ENCODE results near the gene SRP14. TPM values are rescaled to one million over a fixed set of nuclear protein-coding genes. Genes with fewer than 3 reads are reported as not detected.
"Not testable (repeated sequence)": the region's sequence is repeated elsewhere in the genome, so short reads cannot be mapped to it uniquely, and the experiment has no call there.

Gene SRP14
- total RNA-seq, 1 donor from 2014 or later = 196 TPM

DNA sequence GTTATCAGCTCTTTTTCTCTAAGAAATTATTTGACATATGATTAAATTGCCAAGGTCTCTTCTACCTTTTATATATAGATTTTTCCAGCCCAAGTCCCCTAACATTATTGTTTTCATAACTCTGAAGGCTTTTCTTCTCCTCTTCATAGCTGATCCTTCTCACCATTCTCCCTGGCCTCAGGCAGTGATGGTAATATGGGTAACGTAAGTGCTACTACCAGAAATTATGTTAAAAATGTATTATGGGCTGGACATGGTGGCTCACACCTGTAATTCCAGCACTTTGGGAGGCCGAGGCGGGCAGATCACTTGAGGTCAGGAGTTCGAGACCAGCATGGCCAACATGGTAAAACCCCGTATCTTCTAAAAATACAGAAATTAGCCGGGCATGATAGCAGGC is 40.5 kb upstream of the SRP14 start:
- TF ChIP-seq, protein P1, sequence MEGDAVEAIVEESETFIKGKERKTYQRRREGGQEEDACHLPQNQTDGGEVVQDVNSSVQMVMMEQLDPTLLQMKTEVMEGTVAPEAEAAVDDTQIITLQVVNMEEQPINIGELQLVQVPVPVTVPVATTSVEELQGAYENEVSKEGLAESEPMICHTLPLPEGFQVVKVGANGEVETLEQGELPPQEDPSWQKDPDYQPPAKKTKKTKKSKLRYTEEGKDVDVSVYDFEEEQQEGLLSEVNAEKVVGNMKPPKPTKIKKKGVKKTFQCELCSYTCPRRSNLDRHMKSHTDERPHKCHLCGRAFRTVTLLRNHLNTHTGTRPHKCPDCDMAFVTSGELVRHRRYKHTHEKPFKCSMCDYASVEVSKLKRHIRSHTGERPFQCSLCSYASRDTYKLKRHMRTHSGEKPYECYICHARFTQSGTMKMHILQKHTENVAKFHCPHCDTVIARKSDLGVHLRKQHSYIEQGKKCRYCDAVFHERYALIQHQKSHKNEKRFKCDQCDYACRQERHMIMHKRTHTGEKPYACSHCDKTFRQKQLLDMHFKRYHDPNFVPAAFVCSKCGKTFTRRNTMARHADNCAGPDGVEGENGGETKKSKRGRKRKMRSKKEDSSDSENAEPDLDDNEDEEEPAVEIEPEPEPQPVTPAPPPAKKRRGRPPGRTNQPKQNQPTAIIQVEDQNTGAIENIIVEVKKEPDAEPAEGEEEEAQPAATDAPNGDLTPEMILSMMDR (IDR thresholded peaks at IDR 0.05) = no peak
- H3K4me3 Mint-ChIP-seq (ENCODE audit: unreplicated experiment) = no peak overlapping the region
- peaks cover 39% of the 10 kb centered on the region for H3K4me1 Mint-ChIP-seq (ENCODE audit: unreplicated experiment)
- H3K9me3 Mint-ChIP-seq (ENCODE audit: unreplicated experiment) = no peaks in the 10 kb centered on the region
- no peaks in the 10 kb centered on the region for H3K36me3 Mint-ChIP-seq (ENCODE audit: unreplicated experiment)
- no peak overlapping the region for H3K27ac Mint-ChIP-seq (ENCODE audit: unreplicated experiment)
- no peaks in the 10 kb centered on the region for H3K27me3 Mint-ChIP-seq (ENCODE audit: unreplicated experiment)
- no peak for DNase-seq (ENCODE audit: extremely low spot score, unreplicated experiment)

DNA sequence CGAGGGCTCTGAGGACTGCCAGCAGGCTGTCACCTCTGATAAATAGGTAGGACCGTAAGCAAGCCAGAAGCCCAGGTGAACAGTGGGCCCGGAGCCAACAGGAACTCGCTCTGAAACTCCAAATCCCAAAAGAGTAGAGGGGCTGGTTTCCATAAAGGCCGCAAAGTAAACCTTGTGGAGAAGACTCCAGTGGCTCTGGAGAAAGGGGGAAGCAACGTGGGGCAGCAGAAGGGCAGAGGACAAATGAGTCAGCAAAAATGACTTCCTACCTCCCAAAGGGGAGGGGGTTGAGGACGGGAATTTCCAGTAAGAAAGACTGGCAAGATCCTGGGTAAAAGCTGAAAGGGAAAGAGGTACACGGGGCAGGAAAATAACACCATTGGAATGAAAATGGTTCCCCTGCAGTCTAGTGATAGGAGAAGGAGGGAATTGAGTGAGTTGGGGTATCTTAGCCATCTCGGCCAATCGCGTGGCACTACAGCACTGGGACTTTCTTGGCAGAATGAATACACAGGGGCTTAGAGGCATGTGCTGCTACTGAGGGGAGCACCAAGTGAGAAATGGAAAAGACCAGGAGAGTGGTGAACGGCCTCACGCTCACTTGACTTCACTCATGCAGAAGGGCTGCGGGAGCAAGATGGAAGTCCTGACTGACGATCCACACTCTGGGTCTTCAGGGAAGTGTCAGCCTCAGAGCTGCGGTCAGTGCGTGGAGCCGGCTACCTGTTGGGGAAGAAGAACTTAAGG is 36.5 kb upstream of the SRP14 start:
- H3K4me3 Mint-ChIP-seq (ENCODE audit: unreplicated experiment) = no peak overlapping the region
- H3K27me3 Mint-ChIP-seq (ENCODE audit: unreplicated experiment) = no peaks in the 10 kb centered on the region
- TF ChIP-seq, protein P1 (IDR thresholded peaks at IDR 0.05) = no peak
- no peaks in the 10 kb centered on the region for H3K9me3 Mint-ChIP-seq (ENCODE audit: unreplicated experiment)
- H3K4me1 Mint-ChIP-seq (ENCODE audit: unreplicated experiment) = peaks cover 10% of the 10 kb centered on the region
- H3K36me3 Mint-ChIP-seq (ENCODE audit: unreplicated experiment) = no peaks in the 10 kb centered on the region
- H3K27ac Mint-ChIP-seq (ENCODE audit: unreplicated experiment) = no peak overlapping the region
- DNase-seq (ENCODE audit: extremely low spot score, unreplicated experiment) = no peak

DNA sequence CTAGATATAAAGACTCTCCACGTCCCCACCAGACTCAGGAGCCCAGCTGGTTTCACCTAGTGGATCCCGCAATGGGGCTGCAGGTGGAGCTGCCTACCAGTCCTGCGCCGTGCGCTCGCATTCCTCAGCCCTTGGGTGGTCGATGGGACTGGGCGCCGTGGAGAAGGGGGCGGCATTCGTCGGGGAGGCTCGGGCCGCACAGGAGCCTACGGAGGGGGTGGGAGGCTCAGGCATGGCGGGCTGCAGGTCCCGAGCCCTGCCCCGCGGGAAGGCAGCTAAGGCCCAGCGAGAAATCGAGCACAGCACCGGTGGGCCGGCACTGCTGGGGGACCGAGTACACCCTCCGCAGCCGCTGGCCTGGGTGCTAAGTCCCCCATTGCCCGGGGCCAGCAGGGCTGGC is 35.7 kb upstream of the SRP14 start:
- DNase-seq (ENCODE audit: extremely low spot score, unreplicated experiment); H3K4me3 Mint-ChIP-seq (ENCODE audit: unreplicated experiment); H3K27me3 Mint-ChIP-seq (ENCODE audit: unreplicated experiment); H3K36me3 Mint-ChIP-seq (ENCODE audit: unreplicated experiment); H3K27ac Mint-ChIP-seq (ENCODE audit: unreplicated experiment); H3K9me3 Mint-ChIP-seq (ENCODE audit: unreplicated experiment): not testable (repeated sequence)
- peaks cover 17% of the 10 kb centered on the region for H3K4me1 Mint-ChIP-seq (ENCODE audit: unreplicated experiment)

DNA sequence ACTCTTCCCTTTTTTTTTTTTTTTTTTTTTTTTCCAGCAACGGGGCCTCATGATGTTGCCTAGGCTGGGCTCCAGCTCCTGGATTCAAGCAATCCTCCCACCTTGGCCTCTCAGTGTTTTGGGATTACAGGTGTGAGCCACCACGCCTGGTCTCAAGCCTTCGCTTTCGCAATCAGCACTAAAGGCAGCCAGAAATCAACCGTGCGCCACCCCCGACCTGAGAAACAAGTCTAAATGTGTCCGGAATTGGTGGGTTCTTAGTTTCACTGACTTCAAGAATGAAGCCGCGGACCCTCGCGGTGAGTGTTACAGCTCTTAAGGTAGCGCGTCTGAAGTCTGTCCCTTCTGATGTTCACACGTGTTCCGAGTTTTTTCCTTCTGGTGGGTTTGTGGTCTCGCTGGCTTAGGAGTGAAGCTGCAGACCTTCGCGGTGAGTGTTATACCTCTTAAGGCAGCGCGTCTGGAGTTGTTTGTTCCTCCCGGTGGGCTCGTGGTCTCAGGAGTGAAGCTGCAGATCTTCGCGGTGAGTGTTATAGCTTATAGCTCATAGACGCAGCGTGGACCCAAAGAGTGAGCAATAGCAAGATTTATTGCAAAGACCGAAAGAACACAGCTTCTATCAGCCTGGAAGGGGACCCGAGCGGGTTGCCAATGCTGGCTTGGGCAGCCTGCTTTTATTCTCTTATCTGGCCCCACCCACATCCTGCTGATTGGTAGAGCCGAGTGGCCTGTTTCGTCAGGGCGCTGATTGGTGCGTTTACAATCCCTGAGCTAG is 34.9 kb upstream of the SRP14 start:
- H3K4me1 Mint-ChIP-seq (ENCODE audit: unreplicated experiment) = peaks cover 22% of the 10 kb centered on the region
- not testable (repeated sequence) for H3K36me3 Mint-ChIP-seq (ENCODE audit: unreplicated experiment); H3K27me3 Mint-ChIP-seq (ENCODE audit: unreplicated experiment); H3K4me3 Mint-ChIP-seq (ENCODE audit: unreplicated experiment); DNase-seq (ENCODE audit: extremely low spot score, unreplicated experiment); H3K9me3 Mint-ChIP-seq (ENCODE audit: unreplicated experiment); H3K27ac Mint-ChIP-seq (ENCODE audit: unreplicated experiment)

DNA sequence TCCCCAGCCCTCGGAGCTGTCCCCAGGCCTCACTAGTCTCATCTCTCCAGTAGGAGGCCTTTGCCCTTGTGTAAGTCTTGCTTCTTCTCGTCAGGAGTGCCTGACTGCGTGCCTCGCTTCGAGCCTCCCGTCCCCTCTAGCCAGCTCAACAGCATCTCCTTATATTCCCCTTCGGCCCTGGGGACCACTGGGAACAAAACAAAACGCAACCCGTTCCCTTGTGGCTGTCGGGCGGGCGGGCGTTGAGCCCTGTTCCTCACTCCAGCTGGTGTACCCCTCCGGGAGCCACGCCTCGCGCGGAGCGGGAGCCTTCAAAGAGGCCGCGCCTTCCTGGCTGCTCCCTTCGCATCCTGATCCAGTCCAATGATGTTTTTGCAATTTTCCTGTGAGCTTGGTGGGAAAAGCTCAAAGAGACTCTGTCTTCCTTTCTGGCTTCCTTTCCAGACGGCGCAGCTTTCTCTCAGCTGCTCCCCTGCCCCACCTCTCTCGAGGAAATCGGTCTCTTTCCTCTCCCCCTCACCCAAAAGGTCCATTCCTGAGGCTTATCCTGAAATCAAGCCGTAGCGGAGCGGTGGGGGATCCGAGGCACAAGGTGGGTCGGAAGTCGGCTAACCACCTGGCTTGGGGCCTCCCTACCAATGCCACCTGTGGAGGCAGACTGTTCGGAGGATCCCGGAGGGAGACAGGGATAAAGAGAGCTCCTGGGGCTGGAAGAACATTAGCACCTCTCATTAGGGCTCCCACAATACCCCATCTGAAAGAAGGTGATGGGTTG is 33.4 kb upstream of the SRP14 start:
- Mint-ChIP-seq H3K4me3 (ENCODE audit: unreplicated experiment) (no peak overlapping the region), H3K27me3 (ENCODE audit: unreplicated experiment) (no peaks in the 10 kb centered on the region), H3K4me1 (ENCODE audit: unreplicated experiment) (peaks cover 30% of the 10 kb centered on the region), H3K9me3 (ENCODE audit: unreplicated experiment) (no peaks in the 10 kb centered on the region), H3K36me3 (ENCODE audit: unreplicated experiment) (no peaks in the 10 kb centered on the region), H3K27ac (ENCODE audit: unreplicated experiment) (no peak overlapping the region)
- DNase-seq (ENCODE audit: extremely low spot score, unreplicated experiment) = no peak
- TF ChIP-seq, protein P1 (IDR thresholded peaks at IDR 0.05) = no peak
